ENCODE data around the gene CCDC15.
"Not testable (repeated sequence)": the region's sequence is repeated elsewhere in the genome, so short reads cannot be mapped to it uniquely, and the experiment has no call there.

Gene CCDC15

GRCh38 chr11:125001079-125001778 lies 47.2 kb downstream of the CCDC15 start:
- DNase-seq, result no peak

GRCh38 chr11:125001849-125002248 lies 47.8 kb downstream of the CCDC15 start:
- DNase-seq, result no peak

GRCh38 chr11:125005491-125005890 lies 51.5 kb downstream of the CCDC15 start:
- DNase-seq, result no peak

GRCh38 chr11:125016413-125016812 lies 62.4 kb downstream of the CCDC15 start:
- DNase-seq, result no peak

- DNase-seq, result no peak
These were observed 66.3 kb downstream of the CCDC15 start for GRCh38 chr11:125020342-125020741.

GRCh38 chr11:125022551-125022950 lies 68.5 kb downstream of the CCDC15 start:
- DNase-seq, result no peak

GRCh38 chr11:125025968-125026367 lies 72.0 kb downstream of the CCDC15 start:
- DNase-seq, result no peak

- DNase-seq, result not testable (repeated sequence)
These were observed 75.4 kb downstream of the CCDC15 start for GRCh38 chr11:125029431-125029830.

GRCh38 chr11:125036933-125037332 lies 82.9 kb downstream of the CCDC15 start:
- DNase-seq, result no peak

GRCh38 chr11:125049164-125049792 lies 95.3 kb downstream of the CCDC15 start:
- DNase-seq, result no peak

- no peak for DNase-seq
These were observed 98.0 kb downstream of the CCDC15 start for GRCh38 chr11:125052047-125052446.

GRCh38 chr11:125053167-125053566 lies 99.2 kb downstream of the CCDC15 start:
- no peak for DNase-seq

GRCh38 chr11:125055107-125055715 lies 101.2 kb downstream of the CCDC15 start:
- no peak for DNase-seq

GRCh38 chr11:125056111-125056510 lies 102.1 kb downstream of the CCDC15 start:
- DNase-seq, result not testable (repeated sequence)

- DNase-seq, result no peak
These were observed 103.1 kb downstream of the CCDC15 start for GRCh38 chr11:125056931-125057692.

GRCh38 chr11:125057693-125058016 lies 103.7 kb downstream of the CCDC15 start:
- DNase-seq, result no peak

- DNase-seq, result no peak
These were observed 107.3 kb downstream of the CCDC15 start for GRCh38 chr11:125061281-125061680.

GRCh38 chr11:125062218-125062930 lies 108.4 kb downstream of the CCDC15 start:
- DNase-seq, result no peak

GRCh38 chr11:125062931-125063428 lies 109.0 kb downstream of the CCDC15 start, which contains the start of gene SLC37A2:
SLC37A2 (plus strand) TSS chr11:125063305; CDS start chr11:125063368, 63 bp downstream.
- DNase-seq, result no peak

- no peak for DNase-seq
These were observed 109.5 kb downstream of the CCDC15 start for GRCh38 chr11:125063429-125064043.

- no peak for DNase-seq
These were observed 110.1 kb downstream of the CCDC15 start for GRCh38 chr11:125064070-125064469.

- DNase-seq, result no peak
These were observed 114.4 kb downstream of the CCDC15 start for GRCh38 chr11:125068368-125068767.
